T-helper 9 cell (primary cell): ENCODE data around the gene AIPL1.

Source experiments
- DNase-seq: peaks from one replicate; pipeline ENCODE4 v3.0.0-alpha.2; 2020

AIPL1 gene

DNA sequence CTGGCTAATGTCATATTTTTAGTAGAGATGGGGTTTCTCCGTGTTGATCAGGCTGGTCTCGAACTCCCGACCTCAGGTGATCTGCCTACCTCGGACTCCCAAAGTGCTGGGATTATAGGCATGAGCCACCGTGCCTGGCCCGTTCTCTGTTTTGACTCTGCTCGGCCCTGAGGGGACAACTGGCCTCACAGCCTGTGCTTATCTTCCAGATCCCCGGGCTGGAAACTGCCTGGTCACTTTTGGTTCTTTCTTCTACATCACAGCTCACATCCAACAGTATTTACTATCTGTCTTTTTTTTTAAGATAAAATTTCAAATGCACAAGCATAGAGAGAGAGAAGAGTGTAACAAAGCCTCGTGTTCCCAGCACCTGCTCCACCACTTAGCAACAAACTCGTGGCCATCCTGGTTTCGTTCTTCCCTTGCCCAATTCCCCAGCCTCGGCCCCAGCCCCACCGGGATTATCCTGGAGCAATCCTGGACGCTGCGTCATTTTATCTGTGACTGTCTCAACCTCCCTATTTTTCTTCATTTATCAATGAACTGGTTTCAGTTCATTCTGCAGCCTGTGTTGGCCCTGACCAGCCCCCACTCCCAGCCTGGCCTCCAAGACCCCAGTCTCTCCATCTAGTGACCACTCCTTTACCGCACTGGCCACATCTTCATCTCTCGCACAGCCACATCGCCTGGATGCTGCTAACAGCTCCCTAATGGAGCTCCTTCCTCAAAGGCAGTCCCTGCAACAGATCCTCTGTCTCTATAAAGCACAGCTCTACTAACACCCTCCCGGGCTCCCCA, 30.5 kb upstream of the AIPL1 start:
- no peak for DNase-seq

GRCh38 chr17:6464446-6465041, 29.6 kb upstream of the AIPL1 start:
- no peak for DNase-seq

DNA sequence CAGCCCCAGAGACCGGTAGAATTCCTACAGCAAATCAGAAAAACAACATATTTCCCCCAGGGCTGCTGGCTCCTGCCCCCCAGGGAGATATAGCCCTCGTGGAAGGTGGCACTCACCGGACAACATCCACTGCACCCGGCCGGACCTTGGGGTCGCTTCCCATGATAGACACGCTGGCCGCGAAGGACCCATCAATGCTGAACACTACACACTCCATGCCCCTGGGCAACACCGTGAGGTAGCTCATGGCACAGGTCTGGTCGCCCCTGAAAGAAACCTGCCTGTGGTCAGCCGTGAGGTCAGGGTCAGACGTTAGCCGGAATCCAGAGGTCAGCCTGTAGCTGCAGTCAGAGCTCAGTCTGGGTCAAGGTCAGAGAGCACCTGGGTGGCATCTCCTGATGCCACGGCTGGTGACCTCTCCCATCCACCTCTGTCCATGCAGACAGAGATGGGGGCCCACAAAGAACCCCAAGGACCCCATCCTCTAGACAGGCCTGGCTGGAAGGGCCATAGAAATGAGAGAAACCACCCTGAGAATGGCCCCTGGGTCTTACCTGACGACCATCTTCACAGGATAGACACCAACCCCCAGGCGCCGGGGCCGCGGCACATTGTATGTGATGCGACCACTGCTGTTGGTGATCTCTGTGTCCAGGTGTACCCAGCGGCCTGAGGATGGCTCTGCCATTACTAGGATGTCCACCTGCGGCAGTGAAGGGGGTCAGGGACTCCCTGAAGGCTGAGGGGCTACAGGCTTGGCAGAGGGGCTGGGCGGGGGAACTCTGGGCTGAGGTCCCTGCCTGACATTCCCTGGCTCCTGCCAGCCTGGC, 28.9 kb upstream of the AIPL1 start:
- no peak for DNase-seq

GRCh38 chr17:6462692-6463091, 27.8 kb upstream of the AIPL1 start:
- no peak for DNase-seq

DNA sequence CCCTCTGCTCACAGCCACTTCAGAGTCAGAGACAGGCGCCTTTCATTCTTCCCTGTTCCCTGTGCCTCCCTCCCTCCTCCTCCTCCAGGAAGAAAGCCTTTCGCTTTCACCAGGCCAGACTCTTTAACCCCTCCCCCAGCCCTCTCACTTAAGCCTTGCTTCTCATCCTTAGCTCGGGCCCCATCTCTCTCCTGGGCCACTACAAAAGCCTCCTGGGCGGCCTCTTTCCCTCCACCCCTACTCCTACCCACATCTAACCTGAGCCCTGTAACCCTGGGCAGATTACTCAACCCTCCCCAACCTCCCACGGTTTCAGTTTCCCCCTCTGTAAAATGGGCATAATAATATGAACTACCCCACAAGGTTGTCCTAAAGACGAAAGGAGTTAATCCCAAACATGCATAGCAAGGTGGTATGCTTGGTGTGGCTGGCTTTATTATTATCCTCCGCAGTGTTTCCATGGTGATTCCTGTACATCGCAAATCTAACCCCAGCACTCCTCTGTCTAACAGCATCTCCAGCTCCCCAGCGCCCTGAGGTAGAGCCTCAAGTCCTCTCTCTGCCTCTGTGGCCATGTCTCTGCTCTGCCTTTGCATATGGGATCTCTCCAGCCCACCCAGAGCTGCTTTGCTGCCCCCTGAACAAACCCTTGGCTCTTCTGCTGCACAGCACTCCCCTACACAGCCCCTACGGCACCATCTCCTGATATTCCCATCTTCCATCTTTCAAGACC, 27.0 kb upstream of the AIPL1 start:
- DNase-seq: no peak

- DNase-seq: no peak
Measured at GRCh38 chr17:6461246-6461645, 26.3 kb upstream of the AIPL1 start.

DNA sequence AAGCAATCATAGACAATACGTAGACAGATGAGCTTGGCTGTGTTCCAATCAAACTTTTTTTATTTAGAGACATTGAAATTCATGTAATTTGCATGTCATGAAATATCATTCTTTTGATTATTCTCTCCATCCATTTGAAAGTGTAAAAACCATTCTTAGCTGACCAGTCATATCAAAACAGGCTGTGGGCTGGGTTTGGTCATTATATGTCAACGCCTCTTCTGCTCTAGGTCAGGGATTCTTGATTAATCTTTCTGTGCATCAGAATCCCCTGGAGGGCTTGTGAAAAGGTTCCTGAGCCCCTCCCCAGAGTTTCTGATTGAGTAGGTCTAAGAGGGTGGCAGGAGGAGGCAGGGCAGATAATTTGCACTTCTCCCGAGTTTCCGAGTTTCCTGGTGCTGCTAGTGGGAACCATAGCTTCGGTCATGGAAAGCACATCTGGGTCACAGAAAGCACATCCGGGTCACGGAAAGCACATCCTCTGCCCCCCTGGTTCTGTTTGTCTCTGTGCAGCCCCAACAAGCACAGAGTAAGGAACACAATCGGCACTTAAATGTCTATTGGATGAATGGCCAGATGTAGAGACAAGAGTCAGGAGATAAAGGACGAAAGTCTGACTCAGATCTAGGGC, 25.7 kb upstream of the AIPL1 start:
- DNase-seq: no peak

DNA sequence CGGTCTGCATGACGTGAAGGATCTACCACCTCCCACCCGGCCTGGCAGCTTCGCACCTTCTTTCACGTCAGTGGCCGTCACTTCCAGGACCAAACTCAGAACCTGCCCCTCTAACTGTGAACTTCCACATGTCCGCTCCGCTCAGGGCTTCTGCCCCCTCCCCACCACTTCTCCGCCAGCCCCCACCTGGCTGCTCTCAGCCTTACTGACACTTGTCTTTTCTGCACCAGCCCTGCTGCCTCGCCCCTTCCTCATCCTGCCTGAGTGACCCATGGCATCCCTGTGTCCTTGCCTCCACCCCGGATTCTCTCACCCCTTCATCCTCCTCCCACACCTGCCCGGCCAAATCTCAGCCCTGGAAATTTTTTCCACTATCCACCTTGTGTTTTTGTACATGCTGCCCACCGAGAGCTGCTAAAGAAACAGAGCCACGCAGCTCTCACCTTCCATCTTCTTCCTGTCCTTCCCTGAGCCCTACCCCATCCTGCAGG, 23.6 kb upstream of the AIPL1 start:
- DNase-seq: no peak

- no peak for DNase-seq
Measured at GRCh38 chr17:6457688-6458459, 23.0 kb upstream of the AIPL1 start.

DNA sequence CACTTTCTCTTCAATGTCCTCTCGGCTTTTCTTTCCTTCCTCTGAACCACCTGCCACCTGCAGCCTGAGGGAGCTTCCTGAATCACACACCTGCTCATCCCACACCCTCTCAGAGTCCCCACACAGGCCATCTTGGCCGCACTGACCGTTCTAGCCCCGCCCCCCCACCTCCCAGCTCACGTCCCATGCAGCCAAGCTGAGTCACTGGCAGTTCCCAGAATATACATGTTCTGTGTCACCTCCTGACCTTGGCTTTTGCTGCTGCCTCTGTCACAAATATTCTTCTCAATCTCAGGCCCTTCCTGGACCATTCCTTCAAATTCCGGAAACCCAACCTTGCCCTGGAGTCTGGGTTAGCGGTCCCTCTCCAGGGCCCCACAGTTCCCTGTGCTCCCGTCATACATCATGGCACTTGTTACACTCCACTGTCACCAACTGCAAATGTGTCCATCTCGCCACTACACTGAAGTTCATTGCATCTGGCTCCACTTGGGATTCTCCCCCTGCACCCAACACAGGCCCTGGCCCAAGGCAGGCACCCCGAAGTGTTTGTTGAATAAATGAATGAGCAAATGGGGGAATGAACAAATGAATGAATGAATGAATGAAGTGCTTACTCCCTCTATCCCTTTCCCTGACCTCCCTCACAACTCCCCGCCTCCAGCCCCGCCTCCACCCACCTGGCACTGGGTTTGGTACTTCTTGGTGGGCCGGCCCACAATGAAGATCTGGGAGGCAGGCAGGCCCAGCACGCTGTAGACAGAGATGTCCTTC, 22.2 kb upstream of the AIPL1 start:
- no peak for DNase-seq

DNA sequence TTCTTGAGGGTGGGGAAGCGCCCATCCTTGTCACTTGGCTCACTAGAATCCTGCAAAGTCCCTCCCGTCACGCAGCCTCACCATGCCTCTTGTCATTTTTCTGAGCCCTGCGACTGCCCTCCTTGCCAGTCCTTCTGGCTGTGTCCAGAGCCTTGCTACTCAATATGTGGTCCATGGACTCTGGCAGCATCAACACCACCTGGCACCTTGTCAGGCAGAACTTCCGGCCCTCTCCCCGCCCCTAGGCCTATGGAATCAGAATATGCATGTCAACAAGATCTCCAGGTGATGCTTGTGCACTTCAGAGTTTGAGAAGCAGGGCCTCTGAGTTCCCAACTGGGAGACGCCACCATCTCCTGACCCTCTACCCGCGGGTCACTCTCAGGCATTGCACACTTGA, 21.4 kb upstream of the AIPL1 start:
- no peak for DNase-seq

DNA sequence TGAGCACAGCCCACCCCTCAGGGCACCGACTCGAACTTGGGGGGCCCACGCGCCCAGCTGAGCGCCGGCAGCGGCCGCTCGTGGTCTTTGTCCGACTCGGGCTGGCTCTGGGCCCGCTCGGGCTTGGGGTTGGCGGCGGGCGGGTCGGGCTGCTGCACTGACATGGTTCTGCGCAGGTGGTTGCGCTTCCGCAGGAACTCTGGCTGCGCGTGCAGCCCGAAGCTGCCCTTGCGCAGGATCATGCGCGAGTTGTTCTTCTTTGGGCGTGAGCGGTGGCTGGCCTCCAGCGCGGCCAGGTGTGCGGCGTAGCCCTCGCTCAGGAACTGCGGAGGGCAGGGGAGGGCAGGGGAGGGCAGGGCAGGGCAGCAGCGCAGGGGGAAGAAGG, 20.4 kb upstream of the AIPL1 start:
- DNase-seq: no peak

DNA sequence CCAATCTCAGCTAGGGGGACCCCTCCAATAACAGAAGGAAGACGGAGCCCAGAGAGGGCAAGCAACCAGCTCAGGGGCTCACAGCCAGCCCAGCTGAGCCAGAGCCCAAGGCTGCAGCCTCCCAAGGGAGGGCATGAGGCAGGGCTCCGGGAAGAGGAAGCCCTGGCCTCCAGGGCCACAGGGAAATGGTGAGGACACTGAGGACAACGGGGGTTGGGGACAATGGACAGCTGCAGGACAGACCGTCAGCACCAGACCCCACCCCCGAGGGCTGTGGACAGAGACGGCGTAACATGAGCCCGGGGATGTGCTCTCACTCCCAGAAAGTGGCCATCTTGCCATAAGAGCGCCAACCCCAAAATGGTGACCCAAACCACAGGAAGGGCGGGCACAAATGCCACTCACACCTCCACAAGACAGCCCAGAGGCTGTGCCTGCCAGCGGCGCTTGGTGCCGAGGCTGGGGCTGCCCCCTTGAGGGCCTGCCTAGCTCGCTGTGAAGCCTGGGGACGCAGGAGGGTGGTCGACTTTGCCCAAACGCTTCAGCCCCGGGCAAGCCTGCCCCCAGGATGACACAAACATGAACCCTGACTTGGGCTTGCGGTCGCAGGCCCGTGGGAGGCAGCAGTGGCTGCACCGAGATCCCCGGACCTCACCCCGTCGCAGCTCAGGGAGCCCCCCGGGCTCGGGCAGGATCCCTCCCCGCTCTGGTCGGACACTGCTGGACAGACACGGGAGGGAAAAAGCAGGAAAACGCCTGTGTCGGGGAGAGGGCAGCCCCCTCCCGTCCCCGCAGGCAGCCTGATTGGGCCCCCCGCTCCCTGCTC, 19.8 kb upstream of the AIPL1 start:
- no peak for DNase-seq

DNA sequence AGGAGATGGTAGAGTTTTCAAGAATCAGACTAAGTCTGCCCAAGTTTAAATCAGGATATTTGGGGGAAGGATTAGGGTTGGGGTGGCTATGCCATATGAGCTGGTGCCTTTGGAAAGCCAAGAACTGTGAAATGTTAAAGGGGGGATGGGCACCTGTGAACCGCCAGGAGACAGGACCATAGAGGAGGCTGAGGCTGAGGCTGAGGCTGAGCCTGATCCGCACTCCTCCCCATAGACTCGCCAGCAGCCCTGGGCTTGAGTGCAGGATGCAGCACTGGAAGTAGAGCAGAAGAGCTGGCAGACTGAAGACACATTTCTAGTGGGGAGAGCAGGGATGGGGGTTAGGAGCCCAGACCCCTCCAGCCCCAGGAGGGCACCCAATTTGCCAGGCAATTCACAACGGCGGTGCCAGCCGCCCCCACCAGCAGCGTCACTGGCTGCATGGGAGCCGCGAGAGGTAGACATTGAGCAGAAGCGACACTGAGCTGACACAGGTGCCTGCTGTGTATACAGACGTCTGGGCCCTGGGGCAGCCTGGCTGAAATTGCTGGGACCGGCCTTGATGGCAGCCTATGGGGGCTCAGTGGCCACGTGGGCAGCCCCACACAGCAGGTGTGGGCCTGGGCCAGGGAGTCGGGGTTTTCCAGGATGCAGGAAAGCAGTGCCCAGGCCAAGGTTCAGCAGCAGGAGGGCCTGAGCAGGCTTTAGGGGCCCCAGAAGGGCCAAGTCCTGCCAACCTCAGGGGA, 18.5 kb upstream of the AIPL1 start:
- no peak for DNase-seq

GRCh38 chr17:6452471-6453266, 17.7 kb upstream of the AIPL1 start:
- no peak for DNase-seq

DNA sequence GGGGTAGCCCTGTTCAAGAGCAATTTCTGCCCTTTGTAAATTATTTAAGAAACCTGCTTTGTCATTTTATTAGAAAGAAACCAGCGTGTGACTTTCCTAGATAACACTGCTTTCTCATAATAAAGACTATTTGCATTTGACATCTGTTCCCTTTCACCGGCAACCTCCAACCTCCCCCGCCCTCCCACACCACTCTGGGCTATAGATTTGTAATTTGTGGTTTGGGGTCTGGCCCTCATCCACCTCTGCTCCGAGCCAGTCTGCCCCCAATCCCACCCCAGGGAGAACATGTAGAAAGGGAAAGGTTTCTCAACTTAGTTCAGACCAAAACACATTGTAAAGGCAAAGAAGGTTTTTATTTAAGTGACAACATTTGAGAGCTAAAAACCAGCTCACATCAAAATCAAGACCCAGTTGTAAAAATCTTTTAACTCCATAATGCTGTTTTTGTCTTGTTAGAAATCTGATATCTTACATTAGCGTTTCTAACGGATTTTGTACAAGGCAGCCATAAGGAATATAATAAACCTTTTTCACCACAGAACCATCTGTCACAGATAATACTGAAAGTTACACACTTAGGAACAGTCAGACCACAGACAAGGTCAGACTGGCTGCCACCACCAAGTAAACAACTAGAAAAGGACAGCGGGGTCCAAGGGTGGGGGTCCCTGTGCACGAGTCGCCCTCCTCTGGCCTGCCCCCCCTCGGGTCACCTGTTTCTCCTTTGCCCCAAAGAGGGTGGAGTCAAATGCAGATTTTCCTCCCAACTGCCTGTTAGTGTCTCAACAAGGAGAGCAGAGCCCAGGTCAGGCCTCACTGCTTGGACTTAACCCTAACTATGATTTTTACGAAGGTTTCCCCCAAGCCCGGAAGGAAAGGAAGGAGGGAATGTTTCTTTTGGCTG, 16.3 kb upstream of the AIPL1 start:
- no peak for DNase-seq

GRCh38 chr17:6449307-6449706, 14.4 kb upstream of the AIPL1 start:
- DNase-seq: no peak
